Activated CD8-positive, alpha-beta T cell treated with anti-CD3 and anti-CD28 coated beads for 36 hours (primary cell): ENCODE measurements around the gene SLC25A44. TPM values are rescaled to one million over a fixed set of nuclear protein-coding genes. Genes with fewer than 3 reads are reported as not detected.

Source experiments
- total RNA-seq, 2 experiments: library from RNA; stranded (reverse); gene quantifications; one replicate each; pipeline ENCODE4 v1.2.3, GENCODE V29; 2021

Gene SLC25A44
- total RNA-seq, 2 experiments from 2014 or later = 41.9 to 43.0 TPM

Other genes with a start within 250 kb of the SLC25A44 start
- 100 to 1,000 TPM; 147 to 150 TPM for gene ARHGEF2, start 215.6 kb upstream of the SLC25A44 start, total RNA-seq
- 100 to 1,000 TPM; 148 to 150 TPM for gene SSR2, start 173.2 kb upstream of the SLC25A44 start, total RNA-seq
- 10 to 100 TPM; 36.9 to 39.8 TPM for gene UBQLN4, start 140.3 kb upstream of the SLC25A44 start, total RNA-seq
- gene LAMTOR2, start 139.3 kb upstream of the SLC25A44 start, total RNA-seq = 10 to 100 TPM; 48.9 to 49.4 TPM
- under 1 TPM; 0.49 to 0.63 TPM for gene RAB25, start 132.9 kb upstream of the SLC25A44 start, total RNA-seq
- under 1 TPM; 0.45 to 0.83 TPM for gene MEX3A, start 111.6 kb upstream of the SLC25A44 start, total RNA-seq
- gene LMNA, start 79.4 kb upstream of the SLC25A44 start, total RNA-seq = 10 to 100 TPM; 51.8 to 56.6 TPM
- gene SEMA4A, start 40.5 kb upstream of the SLC25A44 start, total RNA-seq = 10 to 100 TPM; 23.8 to 24.7 TPM
- 10 to 100 TPM; 89.4 to 93.7 TPM for gene PMF1, start 18.9 kb downstream of the SLC25A44 start, total RNA-seq
- gene BGLAP, start 48.1 kb downstream of the SLC25A44 start, total RNA-seq = 1 to 10 TPM; 2.2 to 2.5 TPM
- 1 to 10 TPM; 4.7 to 5.0 TPM for gene PAQR6, start 54.0 kb downstream of the SLC25A44 start, total RNA-seq
- gene SMG5, start 88.7 kb downstream of the SLC25A44 start, total RNA-seq = 10 to 100 TPM; 70.3 to 70.7 TPM
- gene TMEM79, start 90.2 kb downstream of the SLC25A44 start, total RNA-seq = 1 to 10 TPM; 8.0 to 8.2 TPM
- gene GLMP, start 101.6 kb downstream of the SLC25A44 start, total RNA-seq = 10 to 100 TPM in 1 of 2 experiments, 1 to 10 TPM in 1; 9.3 to 11.3 TPM
- gene VHLL, start 105.2 kb downstream of the SLC25A44 start, total RNA-seq = under 1 TPM in 1 of 2 experiments, not detected in 1; 0.43 TPM
- 100 to 1,000 TPM; 379 to 388 TPM for gene CCT3, start 144.2 kb downstream of the SLC25A44 start, total RNA-seq
- under 1 TPM in 1 of 2 experiments, not detected in 1; 0.72 TPM for gene TSACC, start 144.4 kb downstream of the SLC25A44 start, total RNA-seq
- gene RHBG, start 175.1 kb downstream of the SLC25A44 start, total RNA-seq = not detected